ENCODE results near the gene PKP1.

Gene PKP1

DNA sequence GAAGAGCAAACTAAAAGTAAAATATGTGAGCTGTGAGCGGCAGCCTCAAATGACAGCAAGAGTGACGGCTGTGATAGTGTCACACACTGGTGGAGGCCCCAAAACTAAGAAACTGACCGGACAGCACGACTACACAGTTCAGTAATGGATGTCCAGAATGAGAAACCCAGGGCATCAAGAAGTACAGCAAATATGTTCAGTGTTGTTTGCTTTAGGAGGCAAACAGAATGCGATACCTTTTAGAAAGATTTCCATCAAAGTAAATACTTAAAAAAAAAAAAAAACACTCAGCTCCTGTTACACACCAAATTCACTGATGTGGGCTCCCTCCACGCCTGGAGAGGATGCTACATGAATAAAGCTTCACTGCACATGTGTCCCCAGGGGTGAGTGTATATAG, 1.1 kb upstream of the PKP1 start:
- DNase-seq: no peak

DNA sequence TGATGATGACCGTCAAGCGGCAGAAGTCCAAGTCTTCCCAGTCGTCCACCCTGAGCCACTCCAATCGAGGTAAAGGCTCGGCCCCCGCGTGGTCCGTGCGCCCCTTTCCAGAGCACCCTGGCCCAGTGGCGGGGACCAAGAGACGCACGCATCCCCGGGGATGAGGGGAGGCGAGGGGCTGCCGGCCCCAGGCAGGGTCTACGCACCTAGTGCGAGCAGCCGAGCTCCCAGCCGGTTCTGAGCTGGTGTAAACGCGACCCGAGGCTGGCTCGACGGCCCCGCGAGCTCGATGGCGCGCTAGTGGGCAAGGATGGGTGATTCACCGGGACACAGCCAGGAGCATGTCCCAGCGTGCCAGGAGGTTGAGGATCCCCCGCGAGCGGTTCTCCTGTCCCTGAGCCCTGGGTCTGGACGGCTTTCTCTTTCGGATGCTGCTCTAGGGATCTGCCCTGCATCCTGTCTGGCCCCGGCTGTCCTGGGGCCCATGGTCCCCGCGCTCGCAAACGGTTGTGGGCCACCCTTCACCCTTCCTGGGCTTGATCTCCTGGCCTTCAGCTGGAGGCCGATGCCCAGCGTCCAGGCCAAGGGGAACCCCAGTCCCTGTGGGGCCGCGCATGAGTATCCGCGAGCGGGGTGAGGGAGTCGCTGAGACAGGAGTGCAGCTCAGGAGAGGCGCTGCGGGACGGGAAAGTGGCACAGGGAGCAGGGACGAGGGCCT, 689 bp downstream of the PKP1 start:
- no peak for DNase-seq

DNA sequence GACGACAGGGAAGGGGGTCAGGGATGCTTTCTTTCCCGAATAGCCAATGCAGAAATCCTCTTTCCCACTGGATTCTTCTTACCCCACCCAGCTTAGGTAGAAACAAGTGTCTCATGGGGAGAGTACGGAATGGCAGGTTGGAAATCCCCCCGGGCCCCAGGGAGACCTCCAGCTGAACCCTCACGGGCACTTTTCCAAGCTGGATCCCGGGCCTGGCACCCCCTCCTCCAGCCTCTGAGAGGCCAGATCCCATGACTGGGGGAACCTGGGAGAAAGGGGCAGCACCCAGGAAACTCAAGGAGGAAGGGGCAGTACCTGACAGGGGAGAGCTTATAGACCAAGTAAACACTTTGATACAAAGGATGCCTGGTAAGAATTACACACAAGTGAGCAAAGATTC, 1.3 kb downstream of the PKP1 start:
- no peak for DNase-seq

DNA sequence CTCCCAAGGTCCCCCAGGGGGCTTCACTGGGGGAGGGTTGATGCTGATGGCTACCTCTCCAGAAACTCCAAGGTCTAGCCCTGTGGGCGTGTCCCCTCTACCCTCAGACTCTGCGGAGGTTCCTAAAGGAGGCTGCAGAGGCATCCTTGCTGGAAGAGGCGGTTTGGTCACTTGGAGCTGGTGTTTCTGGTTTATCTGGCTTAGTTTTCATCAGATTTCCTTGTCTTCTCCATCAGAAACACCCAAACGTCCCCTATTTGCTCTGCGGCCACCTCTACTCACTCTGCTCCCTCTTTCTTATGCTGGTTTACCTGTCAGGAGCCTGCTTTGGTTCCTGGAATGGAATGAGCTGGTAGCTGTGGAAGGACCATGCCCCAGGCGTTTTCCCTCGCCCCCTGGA, 2.5 kb downstream of the PKP1 start:
- no peak for DNase-seq

DNA sequence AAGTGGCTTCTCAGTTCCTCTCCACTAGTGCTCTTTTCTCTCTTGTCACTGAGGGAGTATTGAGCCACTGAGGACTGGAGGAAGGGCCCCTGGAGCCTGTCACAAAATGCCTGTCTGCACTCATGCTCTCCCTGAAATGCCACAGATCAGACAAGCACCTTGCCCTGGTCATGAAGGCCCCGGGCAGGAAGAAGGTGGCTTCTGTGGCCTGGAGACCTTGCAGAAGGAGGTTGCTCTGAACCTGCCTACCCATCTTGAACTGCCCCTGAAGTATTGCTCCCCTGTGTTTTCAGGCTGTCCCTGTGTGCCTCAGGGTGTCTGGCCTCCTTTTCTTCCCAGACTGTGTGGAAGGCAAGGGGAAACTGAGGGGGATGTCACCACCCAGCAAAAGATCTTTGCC, 3.1 kb downstream of the PKP1 start:
- DNase-seq: no peak

DNA sequence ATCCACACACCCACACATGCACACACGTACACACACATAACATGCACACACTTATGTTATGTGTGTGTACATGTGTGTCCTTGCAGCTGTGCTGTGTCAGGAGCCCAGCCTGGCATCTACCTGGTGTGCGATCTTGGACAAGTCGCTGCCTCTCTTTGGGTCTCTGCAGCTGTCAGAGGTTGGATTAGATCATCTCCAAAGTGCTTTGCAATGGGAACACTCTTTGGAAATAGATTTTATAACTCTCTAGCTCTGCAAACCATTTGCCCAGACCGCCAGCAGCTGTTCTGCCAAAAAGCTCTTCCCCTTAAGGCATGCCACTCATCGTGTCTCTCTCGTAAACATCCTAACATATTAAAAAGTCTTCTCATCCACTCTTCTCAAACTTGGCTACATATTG, 4.7 kb downstream of the PKP1 start:
- no peak for DNase-seq

DNA sequence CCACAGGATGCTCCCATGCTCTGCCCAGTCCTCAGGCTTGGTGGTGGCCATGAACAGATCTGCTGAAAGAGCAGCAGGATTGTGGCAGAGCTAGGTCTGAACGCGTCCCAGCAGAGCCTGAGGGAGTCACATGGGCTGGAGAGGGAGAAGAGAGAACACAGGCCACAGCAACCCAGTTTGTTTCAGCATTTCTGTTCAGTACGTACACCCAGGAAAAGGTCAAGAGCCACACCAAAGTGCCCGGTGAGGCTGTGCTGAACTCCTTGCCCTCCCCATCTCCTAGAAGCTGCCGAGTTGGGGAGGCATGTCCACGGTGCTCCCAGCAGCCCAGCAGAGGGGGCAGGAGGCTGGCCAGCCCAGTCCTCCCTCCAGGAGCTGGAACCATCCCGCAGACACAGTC, 5.5 kb downstream of the PKP1 start:
- no peak for DNase-seq

DNA sequence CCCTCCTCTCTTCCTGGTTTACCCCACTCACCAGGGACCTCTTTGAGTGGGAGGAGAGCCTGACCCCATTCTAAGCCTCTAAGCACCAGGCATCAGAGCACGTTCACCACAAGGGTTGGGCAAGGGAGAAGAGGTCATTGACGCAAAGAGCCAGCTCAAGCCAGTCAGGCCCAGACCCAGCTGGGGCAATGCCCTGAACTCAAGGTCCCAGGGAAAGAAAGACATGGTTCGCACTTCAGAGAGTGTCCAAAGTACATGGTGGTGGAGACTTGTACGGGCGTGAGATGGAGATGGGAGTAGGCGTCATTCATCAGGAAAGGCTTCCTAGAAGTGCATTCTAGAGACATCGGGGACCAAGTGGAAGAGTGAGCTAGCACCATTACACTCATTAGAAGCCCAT, 7.2 kb downstream of the PKP1 start:
- no peak for DNase-seq

DNA sequence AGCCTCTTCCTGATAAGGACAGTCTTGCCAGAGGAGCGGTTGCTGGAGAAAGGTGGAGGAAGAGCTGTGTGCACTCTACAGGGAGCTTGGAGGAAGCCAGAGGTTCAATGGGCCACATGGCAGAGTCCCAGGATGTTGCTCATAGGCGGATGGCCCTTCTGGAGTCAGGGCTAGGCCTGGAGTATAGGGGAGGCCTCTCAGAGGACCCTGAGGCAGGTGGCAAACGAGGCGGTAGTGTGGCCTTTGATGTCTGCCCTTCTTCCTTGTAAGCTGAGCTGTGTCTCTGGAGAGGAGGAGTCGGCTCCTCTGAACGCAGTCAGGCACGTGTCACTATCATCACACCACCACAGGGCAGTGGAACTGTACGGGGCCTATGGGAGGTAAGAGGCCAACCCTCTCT, 8.6 kb downstream of the PKP1 start:
- DNase-seq: no peak

DNA sequence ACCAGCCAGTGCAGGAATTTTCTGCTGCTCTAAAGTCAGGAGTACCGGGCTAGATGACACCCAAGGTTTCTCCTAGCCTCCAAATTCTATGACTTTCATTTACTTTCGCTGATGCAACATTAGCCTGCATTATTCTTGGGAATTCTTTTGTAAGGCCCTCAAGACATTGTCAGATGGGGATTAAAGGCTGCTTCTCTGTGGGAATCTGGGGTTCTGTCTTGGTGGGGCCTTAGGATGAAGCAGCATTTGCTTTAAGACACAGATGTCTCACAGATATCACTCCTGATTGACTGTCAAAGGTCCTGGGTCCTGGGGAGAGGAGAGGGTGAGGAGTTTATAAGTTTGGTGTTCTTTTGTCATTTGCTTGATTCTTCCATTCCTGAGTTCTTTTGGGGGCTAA, 11.6 kb downstream of the PKP1 start:
- no peak for DNase-seq

DNA sequence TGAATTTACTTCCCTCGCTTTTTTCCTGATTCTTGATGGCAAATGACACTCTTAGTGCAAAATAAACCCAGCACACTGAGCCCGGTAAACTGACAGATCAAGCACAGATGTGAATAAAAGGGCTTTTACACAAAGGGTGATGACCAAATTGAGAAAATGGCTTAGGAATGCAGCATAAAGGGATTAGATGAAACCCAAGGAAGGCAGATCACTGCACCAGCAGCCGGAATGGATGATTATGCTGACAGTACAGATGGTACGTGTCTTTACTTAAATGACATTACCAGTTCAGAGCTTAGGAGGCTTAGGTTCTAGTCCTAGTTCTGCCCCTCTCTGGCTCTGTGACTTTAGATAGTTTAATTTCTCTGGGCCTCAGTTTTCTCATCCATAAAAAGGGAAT, 12.0 kb downstream of the PKP1 start:
- no peak for DNase-seq

DNA sequence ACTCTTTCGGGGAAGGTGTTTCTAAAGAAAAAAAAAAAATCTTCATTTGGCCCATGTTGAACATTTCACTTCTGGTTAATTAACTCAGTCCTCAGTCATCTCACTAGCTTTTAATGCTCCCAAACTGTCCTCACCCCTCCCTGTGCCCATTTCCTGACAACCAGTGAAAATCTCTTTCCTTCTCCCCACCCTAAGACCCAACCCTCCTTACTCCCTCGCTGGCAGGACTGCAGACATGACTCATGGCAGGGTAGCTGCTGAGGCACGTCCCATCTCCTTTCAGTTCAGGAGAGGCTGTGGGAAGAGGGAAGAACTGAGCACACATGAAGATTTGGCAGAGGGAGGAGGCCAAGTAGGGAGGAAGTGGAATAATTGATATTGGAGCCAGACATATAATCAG, 12.6 kb downstream of the PKP1 start:
- DNase-seq: no peak

DNA sequence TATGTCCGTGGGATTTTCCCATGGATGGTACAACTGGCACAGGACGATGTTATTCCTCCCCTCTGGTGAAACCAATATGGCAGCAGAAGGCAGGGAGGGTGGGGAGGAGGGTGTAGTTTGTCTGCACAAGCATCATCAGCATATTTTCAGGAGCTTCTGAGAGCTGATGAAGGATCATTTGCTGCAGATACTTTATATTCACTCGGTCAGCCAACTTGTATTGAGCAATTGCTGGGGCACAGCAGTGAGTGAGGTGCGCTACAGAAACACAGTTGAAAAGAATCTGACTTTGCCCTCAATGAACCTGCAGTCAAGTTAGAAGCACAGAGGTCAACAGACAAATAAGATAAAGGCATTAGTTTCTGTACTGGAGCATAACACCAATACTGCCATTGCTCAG, 13.0 kb downstream of the PKP1 start:
- no peak for DNase-seq

DNA sequence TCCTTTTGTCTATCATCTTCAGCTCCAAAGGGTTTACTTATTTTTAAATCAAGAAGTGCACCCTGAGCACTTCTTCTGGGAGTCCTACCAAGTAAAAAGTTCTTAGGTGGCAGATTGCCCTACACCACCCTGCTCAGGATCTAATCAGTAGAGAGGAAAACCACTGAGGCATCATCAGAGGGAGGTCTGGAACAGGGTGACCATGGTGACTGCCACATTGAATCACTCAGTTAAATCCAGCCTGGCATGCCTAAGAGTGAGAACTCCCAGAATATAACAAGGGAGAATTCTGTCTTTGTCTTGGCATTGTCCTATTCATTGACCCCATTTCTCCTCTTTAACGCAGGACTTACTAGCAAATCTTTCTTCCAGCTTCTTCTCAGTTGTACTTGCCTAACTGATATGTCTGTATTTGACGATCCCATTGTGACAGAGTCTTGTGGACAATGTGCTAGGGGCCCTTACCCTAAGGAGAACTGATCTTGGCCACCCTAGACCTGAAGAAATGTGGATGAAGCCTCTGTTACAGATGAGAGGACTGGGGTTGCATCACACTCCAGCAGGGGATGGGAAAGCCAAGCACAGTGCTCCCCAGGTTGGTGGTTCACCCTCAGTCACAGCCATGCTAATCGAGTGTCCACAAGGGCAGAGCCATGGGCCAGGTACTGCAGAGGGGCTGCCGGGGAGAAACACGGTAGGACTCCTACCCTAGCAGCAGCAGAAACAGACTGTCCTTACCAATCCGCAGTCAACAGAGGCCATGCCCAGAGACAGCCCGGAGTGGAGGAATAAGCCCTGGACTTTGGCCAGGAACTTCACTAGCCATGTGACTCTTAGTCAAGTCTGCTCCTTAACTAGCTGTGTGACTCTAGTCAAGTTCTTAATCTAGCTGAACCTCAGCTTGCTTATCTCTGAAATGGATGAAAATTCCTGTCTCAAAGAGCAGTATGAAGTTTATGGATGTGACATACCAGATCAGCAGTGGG, 15.4 kb downstream of the PKP1 start:
- no peak for DNase-seq

DNA sequence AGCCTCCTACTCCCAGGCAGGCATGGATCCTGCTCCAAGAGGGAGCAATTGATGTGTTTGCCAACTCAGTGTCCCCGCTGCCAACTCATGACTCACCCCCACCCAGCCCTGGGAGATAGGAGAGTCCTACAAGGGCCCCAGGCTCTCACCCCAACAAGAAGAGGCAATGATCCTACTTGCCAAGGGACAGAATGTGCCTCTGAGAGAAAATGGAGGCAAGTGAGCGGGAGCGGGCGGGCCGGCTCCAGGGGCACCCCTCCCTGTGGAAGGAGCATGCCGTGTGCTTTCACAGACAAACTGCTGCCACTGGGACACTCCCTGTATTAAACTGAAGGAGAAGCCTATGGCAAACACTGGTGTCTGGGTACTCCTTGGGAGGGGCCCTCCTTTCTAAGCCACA, 16.7 kb downstream of the PKP1 start:
- no peak for DNase-seq

DNA sequence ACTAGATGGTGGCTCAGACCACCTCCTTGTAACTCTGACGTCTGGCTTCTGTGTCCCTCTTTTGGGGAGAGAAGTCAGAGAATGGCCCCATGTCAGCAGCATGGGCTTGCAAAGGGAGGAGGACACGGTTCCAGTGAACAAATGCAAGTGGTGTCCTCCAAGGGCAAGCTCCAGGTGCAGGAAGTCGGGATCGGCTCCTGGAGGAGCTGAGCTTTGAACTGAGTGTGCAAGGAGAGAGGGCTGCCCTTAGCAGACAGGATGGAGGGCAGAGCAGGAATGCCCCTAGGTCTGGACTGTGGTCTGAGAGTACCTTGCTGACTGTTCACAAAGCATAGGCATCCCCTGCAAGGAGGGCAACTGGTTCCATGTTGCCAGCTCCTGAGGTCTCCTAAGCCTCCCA, 17.3 kb downstream of the PKP1 start:
- no peak for DNase-seq

DNA sequence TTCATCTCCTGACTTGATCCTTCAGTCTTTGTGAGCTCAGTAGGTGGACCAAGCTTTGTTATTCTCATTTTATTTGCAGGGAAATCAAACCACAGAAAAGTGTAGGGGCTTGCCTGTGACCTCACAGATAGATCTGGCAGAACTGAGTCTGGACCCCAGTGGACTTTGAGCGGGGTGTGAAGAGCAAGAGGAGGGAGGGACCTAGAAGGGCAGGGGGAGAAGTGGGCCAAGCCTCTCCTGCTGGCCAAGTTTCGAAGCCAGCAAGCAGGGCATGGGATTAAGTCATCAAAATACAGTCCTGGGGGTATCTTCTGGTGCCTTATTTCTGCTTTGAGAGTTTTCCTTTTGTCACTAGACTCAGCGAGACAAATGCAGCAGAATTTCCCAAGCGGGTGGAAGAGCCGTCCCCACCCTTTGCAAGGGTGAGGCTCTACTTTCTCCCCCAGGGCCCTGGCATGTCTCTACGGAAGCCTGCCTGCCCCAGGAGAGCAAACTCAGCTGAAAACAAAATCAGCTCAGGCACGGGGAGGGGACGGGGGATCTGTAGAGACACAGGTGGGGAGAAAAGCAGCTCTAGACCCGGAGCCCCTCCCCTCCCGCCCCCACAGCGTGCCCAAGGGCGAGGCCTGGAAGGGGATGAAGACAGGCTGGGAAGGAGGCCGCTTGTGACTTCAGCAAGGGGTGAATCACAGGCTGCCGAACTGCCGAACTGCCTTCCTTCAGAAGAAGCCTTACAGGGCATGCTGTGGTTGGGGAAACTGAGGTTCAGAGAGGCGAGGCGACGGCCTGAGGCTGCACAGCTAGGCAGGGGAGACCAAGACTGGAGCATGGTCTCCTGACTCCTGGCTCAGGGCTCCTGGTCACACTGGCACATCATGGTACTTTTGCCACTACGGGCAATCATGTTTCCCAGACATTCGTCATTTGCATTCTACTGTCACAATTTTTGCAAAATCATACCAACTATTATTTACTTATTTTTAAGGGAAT, 19.2 kb downstream of the PKP1 start:
- no peak for DNase-seq

DNA sequence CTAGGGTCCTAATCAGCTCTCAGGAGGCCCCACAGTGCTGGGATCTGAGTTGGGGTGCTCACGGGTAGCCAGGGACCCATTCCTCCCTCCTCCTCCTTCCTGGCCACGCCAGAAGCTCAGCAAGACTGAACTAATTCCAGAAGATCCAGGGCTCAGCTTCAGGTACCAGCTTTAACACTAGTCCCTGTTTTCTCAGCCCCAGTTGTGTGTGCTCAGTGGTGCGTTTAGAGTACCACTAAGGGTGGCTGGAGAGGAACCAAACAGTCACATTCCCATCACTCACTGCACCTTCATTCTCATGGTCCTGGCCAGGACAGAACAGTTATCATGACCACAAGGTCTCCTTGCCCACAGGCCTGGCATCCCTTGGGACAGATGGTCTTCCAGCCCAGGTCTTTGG, 20.8 kb downstream of the PKP1 start:
- DNase-seq: no peak

DNA sequence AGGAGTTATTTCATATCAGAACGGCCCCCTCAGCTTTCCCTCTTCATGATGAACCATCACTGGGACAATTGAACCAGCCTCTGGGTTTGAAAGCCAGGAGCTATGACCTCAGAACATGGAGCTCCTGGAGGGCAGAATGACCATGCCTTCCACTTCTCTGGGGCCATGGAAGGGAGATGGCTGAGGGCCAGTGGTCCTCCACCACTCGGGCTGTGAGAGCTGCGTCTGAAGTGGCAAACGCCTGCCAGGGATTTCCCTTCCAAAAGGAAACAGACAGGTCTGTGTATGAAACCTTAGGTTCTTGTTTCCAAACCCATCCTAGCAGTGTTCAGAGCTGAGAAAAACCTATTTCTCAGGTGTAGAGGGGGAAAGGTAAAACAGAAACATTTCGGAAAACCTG, 22.5 kb downstream of the PKP1 start:
- no peak for DNase-seq

DNA sequence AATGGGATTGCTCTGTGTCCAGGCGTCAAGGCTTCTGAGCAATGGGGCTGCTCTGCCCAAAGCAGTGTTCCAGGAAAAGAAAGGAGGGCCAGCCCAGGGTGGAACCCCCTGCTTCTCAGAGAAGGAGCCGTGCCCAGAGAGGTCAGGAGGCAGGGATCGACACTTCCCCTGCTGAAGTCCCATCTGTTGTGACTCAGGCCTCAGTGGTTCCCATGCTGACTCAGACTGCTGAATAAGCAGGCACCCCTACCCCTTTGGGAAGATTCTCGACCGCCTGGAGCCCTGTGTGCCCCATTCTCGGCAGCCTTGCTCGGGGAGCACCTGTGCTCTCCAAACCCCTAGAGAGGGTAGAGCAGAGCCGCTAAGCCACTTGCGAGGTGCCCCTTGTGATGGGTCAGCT, 23.9 kb downstream of the PKP1 start:
- peak; percentile 33 for DNase-seq

DNA sequence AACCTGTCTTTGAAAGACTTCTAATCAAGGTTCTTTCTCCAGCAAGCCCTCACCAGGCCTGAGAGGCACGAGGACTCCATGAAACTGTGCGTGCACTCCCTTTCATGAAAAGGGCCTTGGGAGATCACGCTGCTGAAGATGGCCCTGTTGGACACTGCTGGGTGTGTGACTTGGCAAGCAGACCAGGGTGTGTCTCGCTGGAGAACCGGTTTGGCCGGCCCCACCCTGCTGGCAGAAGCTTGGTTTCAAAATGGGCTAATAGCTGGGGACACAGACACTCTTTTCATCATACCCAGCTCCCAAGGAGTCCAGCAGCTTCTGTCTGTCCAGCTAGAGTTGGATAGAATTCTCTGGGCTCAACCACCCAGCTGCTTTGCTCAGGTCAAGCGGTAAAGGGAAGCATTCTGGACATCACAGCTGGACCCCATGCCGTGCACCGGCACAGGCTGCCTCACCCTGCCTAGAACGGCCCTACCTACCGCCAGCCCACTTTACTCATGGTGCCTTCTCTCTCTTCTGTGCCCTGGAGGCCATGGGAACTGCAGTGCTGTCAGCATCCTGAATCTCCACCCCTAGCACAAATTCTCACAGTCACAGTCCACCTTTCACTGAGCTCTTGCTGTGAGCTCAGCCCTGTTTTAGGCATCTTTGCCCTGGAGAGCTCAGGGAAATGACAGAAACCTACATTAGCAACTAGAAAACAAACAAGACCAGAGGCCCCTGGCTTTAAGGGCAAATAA, 24.6 kb downstream of the PKP1 start:
- no peak for DNase-seq

DNA sequence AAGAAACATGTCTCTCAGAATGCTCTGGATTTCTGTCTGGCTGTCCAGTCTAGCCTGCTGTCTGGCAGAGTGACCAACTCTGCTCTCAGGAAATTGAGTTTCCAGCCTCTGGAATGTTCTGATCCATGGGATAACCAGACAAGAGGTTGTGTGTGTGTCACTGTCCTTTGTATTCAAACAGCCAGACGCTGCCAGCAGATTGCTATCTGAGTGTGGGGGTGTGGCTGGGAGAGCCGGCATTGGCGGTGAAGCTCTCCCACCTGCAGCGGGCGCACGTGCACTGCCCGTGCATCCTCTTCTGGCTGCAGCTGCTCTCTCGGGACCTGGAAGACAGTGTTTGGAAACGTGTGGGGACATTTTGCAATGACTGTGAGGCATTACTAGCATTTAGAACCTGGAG, 26.1 kb downstream of the PKP1 start:
- DNase-seq: no peak

Measured in suppressor macrophage treated with lipopolysaccharide for 4 hours (primary cell).